HEK293T (cell line): ENCODE data around the gene NSG1.

Source experiments
- FOXA1 ChIP-seq: fragments of 450-650 bp; IDR thresholded peaks from 2 replicates; pipeline ENCODE4 v1.6.1; 2016; ENCODE audit warnings: mild to moderate bottlenecking
- SP1 ChIP-seq: fragments of 450-650 bp; IDR thresholded peaks from 2 replicates; pipeline ENCODE4 v1.6.1; 2017
- TARDBP ChIP-seq: fragments of 450-650 bp; IDR thresholded peaks from 2 replicates; pipeline ENCODE4 v1.6.1; 2016
- TF ChIP-seq, protein P1 (sequence below): fragments of 450-650 bp; IDR thresholded peaks from 2 replicates; pipeline ENCODE4 v1.6.1; 2016

DNA sequence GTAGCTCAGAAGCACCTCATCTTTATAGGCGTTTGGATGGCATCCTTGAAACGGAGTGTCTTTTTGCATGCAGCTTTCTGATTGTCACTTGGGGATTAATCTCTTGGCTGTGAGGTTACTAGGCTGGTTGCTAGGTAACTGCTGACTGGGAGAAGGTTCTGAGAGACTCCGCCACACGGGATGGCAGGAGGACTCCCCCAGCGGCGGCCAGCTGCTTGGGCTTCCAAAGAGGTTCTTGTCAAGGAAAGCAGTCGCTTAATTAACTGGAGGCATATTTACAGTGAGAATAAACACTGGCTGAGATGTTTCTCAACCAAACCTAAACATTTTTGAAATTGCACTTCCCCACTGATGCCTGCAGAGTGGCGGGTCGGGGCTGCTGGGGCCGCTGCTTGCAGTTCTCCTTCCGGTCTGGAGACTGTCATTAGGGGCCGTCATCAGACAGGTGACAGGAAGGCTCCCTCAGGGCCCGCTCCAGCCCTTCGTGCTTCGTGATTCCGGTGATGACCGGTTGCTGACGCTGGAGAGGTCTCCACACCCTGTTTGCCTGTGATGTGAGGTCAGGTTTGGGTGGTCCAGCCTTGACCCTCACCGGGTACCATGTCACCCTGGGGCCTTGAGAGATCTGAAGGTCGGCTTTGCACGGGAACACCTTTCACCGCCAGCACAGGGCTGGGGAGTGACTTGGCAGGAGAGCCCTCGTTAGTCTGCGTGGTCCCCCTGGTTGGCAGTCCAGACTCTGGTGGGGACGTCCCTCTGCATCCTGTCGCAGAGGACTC, 9.1 kb downstream of the NSG1 start:
- TF ChIP-seq FOXA1 (no peak), TARDBP (no peak), SP1 (no peak)
- TF ChIP-seq, protein P1, sequence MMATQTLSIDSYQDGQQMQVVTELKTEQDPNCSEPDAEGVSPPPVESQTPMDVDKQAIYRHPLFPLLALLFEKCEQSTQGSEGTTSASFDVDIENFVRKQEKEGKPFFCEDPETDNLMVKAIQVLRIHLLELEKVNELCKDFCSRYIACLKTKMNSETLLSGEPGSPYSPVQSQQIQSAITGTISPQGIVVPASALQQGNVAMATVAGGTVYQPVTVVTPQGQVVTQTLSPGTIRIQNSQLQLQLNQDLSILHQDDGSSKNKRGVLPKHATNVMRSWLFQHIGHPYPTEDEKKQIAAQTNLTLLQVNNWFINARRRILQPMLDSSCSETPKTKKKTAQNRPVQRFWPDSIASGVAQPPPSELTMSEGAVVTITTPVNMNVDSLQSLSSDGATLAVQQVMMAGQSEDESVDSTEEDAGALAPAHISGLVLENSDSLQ, result no peak
